ENCODE data around the gene GPRC5D. TPM values are rescaled to one million over a fixed set of nuclear protein-coding genes. Genes with fewer than 3 reads are reported as not detected.

Gene GPRC5D
- total RNA-seq, 1 donor from 2014 or later: not detected

DNA sequence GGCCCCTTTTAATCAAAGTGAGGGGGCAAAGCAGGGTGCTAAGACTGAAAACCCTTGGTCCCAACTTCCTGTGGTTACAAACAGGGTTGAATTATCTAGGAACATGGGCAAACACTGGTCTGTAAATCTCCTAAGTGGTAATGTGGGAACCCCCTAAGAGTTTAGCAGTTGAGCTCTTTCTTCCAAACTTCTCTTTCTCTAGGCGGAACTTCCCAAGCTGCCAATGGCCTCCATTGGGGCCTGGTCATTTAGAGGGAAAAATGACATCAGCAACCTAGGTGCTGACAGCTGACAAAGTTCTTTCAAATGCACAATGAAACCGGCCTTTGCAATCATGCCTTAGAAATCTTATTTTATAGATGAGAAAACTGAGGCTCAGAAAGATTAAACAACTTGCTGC is 30.4 kb upstream of the GPRC5D start:
- intact Hi-C loops (cut with micrococcal nuclease): loop anchor here (2.0 to 5.0 kb wide), 2 partner anchors 146 to 230 kb away; no protein-coding TSS in a partner anchor

DNA sequence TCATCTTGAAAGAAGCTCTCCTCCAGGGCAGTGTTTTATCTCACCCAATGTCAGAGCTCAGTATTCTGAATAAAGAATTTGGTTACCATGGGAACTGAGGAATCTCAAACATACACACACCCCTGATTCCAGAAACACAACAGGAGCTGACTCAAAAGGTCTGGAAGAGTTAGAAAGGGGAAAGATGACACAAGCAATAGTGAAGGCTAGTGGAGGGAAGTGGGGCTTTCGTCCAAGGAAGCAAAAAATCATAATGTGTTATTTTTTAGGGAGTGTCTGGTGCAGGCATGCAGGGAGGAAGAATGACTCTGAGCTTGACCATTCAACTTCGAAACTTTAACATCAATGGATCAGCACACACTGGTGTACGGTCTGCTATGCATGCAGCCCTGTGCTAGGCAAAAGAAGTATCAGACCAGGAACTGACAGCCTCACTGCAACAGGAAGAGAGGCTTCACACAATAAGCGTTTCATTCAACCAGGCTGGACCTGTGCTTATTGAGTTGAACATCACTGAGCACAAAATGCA is 27.8 kb upstream of the GPRC5D start:
- intact Hi-C loops (cut with micrococcal nuclease): loop anchor here (5.0 kb wide), 1 partner anchor 233 kb away; no protein-coding TSS in a partner anchor

DNA sequence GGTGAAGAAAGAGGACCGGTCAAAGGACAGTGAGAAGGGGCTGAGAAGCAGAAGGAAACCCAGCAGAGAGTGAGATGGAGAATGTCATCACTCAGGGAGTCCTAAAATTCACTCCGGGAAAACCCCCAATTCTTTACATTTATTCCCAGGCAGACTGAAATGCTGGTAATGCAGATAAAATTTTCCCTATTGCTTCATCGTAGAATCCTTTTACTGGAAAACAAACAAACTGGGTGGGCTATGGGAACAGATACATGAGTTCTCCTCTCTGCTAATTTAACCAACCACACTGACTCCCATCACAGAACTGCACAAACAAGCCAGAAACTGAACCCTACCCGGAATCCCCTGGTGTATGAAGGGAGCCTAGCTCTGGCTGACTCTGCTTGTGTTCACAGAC is 27.2 kb upstream of the GPRC5D start:
- intact Hi-C loops (cut with micrococcal nuclease): no loop called here

DNA sequence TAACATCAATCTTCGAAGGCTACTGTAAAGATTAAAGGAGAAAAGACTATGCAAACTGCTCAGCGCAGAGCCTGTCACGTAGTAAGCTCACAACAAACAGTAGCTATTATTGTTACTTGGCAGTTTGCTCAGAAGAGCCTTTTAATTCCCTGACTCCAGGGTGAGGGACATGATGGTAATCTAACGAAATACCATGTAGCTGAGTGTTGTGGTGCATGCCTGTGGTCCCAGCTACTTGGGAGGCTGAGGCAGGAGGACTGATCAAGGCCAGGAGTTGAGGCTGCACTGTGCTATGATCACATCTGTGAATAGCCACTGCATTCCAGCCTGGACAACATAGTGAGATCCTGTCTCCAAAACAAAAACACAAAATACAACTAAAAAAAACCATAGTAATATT is 25.3 kb upstream of the GPRC5D start:
- intact Hi-C loops (cut with micrococcal nuclease): no loop called here

DNA sequence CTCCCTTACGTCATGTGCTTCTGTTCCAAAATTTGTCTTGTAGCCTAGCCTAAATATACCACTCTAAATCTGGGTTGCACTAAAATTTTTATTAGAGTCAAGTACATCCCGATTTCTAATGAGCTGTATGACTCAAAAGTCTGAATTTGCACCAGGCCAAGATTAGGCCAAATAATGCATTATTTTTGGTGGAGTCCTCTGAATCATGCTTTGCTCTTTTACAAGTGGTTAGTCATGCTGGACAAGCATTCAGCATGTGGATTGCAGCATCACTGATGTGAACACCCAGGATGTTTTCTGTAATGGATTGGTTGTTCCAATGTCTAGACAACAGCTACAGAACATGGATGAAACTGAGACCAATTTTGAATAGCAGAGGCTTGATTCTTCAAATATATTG is 24.4 kb upstream of the GPRC5D start:
- intact Hi-C loops (cut with micrococcal nuclease): no loop called here

DNA sequence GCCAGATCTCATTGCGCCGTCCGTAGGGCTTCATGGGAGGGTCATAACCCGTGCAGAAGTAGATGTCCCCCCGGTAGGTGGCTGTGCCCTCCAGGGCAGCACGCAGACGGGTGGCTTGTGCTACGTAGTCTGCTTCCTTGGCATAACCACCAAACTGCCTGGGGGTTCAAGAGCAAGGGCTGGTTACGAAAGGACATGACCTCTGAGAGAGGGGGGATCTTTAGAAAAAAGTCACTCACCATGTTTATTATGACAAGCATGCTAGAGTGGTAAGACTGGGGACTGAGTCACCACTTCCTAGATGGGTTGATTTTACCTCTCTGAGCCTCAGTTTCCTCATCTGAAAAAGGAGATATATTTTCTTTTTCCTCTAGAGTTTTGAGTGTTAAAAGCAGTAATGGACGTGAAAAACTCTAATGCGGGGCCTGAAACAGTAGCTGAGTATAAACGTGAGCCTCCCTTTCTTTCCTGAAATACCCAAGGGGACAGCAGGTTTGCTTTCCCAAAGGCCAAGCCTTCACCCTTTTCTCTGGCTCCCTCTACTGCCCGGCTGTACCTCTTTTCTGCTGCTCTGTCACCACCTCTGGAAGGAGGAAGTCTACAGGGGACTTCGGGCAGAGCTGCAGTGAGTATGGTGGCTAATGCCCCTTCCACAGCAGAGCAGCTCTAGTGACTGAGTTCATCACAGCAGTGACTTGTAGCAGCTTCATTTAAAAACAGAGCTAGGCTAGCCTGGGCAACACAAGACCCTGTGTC is 23.5 kb upstream of the GPRC5D start:
- intact Hi-C loops (cut with micrococcal nuclease): no loop called here

DNA sequence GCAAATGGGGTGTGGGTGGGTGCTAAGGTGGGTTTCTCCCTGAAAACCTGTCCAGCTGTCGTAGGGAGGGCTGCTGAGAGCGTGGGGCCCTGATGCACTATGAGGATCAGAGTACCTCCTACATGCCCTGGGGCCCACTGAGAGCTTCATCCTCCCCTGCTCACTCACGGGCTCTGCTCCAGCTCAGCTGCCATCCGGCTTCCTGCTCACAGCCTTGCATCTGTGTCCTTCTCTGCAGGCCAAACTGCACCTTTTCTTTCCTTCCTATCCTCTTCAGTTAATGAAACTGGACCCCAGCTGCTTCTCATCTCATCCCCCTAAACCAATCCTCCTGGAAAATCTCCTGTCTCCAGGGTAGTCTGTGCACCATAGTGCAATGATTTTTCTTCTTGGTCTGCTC is 22.2 kb upstream of the GPRC5D start:
- intact Hi-C loops (cut with micrococcal nuclease): no loop called here

DNA sequence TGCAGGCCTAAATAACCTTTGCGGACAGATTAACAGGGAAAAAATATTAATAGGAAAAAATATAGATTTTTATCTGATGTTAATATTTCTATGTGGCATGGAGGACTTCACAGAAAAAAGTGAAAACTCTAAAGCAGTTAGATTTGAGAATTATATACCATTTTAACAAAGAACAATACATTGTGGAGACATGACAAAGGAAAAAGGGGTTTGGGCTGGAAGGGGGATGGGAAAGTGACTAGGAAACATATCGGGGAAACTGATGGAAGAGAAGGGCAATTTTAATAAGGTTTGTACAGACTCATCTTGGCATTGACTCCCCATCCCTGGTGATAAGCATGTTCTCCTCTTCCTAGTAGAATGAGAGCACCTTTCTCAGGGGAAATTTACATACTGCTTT is 21.0 kb upstream of the GPRC5D start:
- intact Hi-C loops (cut with micrococcal nuclease): no loop called here

DNA sequence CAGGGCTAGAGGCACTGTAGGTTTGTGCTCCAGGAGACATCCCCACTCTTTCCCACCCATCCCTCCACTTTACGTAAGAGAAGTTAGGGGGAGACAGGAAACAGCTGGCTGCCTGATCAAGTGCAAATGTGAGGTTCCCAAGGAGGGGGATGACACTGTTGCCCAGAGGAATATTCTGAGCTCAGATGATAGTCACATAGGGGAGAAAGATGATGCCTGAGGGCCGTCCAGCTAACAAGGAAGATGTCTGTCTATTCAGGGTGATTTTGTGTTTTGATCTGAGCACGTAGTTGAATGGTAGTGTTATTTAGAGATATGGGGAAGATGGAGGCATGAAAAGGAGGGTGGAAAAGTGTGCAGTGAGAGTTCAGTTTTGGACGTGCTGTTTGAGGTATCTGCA is 13.9 kb upstream of the GPRC5D start:
- intact Hi-C loops (cut with micrococcal nuclease): no loop called here

DNA sequence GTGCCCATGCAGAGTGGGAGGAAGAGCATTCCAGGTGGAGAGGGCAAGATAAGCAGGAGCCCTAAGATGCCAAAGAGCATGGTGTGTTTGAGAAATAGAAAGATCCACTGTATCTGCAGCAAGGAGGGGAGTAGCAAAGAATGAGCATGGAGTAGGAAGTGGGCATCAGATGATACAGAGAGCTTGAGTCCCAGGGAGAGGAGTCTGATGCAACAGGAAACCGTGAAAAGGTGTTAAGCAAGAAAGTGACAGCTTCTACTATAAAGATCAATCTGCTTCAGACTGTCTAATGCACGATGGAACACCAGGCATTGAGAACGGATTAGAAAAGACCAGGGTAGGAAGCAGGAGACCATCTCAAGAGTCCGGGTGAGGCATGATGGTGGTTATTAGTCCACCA is 12.3 kb upstream of the GPRC5D start:
- intact Hi-C loops (cut with micrococcal nuclease): no loop called here

DNA sequence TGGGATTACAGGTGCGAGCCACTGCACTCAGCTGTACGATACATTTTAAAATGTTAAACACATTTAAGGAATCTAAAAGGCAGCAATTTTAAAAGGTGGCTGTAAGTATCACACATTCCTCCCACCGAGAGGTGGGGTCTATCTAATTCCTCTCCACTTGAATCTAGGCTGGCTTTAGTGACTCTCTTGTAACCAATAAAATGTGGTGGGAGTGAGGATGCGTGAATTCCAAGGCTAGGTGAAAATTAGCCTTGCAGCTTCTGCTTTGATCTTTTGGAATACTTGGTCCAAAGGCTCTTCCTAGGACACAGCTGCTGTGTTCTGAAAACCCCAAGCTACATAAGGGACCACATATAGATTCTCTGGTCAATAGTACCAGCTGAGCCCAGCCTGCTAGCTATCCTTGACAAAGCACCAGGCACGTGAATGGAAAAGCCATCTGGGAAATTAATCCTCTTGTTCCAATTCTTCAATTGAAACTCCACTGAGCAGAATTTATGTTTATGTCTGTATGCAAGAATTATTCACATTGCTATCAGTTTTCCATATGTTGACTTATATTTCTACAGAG is 8.8 kb upstream of the GPRC5D start:
- intact Hi-C loops (cut with micrococcal nuclease): no loop called here

DNA sequence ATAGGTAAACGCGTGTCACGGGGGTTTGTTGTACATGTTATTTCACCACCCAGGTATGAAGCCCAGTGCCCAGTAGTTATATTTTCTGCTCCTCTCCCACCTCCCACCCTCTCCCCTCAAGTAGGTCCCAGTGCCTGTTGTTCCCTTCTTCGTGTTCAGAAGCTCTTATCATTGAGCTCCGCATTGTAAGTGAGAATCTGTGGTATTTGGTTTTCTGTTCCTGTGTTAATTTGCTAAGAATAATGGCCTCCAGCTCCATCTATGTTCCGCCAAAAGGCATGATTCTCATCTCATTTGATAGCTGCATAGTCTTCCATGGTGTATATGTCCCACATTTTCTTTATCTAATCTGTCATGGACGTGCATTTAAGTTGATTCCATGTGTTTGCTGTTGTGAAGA is 6.9 kb upstream of the GPRC5D start:
- intact Hi-C loops (cut with micrococcal nuclease): no loop called here

DNA sequence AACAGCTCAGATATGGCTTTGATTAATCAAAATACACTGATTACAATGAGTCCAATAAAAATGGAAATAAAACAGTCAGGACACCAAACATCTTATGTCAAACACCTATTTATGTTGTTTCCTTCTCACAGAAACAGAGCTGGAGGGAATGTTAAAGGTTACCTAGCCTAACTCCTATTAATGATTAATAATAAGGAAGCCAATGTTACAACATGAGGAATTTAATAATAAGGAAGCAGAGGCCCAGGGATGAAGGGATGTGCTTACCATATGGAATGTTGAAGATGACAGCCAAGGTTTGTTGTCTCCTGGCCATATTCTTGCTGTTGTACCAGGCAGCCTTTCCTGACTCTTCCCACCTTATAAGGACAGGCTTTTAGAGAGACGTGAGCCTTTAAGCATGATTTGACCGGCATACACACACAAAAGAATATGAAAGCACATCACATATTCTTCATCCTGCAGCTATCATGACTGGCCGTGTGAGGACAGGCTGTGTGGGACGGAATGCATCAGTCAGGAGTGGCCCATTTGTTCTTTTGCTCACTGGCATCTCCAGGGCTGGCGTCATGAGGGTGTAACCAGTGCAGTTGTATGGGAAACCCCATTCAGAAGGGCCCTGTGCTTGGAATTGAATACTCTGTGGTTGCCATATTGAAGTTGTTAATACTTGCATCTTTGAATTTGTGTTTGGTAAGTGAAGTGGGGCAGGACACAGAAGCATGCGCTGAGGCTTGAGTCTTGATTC is 3.1 kb upstream of the GPRC5D start:
- intact Hi-C loops (cut with micrococcal nuclease): no loop called here

DNA sequence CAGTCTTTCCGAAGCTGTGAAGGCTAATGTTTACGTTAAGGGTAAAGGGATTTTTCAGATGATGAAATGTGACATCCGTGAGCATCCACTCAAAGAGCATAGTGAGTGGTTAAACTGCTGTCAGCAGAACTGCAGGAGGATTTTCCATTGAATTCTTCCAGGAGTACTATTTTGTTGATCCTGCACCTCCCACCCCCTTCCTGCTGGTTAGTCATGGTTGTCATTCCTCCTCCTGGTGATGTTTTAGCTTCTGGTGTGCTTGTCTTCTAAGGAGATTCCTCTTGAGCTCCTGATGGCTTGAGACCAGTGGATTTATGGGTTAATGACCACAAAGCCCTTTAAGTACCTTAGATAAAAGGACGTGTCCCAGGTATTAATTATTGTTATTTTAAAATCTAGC is 2.4 kb upstream of the GPRC5D start:
- intact Hi-C loops (cut with micrococcal nuclease): no loop called here

DNA sequence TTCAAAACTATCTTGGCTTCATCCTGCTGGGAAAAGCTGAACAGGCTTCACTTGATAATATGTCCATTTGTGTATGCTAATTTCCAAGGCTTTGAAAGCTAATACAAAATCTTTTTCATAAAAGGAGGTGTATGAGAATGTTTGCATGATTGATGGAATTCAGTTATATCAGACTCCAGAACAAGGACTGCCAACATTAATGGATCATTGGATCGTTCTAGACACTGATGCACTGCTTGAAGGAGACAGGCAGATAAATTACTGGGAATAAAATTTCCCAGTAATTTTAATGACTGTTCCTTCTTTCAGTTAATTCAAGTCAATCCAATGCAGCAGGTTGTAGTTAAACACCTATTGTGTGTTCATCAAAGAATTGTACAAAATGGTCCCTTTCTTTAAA is 466 bp downstream of the GPRC5D start:
- intact Hi-C loops (cut with micrococcal nuclease): no loop called here

DNA sequence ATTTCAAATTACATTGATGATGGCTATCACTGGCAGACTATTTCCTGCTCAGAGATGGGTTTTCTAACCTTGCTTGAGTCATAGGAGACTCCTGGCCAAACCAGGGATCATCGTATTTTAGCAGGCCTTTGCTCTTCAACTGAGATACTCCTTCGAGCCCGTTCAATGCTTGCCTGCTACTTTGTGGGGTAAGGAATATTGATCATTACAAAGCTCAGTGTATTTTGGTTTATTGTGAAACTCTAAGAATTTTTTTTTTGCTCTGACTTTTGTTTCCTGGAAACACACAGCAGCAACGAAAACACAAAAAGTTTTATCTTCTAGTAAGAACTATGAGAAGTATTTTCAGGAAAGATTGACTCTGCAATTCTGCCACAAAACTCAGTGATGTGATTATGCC is 4.1 kb downstream of the GPRC5D start:
- intact Hi-C loops (cut with micrococcal nuclease): no loop called here

DNA sequence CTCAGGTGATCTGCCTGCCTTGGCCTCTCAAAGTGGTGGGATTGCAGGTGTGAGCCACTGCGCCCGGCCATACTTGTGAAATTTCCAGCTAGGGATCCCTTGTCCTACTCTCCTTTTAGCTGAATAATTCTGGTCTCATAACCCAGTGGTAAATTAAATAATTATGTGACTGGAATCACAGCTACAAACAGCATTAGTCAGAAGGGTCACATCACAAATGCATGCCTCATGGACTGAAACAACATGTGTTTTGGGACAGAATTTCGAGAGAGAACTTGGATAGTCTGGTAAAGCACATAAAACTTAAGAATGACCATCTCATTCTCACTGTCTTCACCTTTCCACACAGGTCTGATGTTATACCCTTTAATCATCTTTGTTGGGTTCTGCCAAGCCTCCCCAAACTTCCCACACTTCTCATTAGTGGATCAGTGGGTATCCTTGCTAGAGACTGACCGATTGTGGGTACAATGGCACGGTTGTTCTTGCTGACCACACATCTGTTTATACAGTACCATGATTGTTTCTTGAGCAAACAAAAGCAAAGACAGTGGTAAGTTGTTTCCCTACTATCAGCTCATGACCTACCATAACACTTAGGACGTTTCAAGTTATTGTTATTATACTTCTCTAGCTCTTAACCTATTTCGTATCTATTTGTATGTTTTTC is 5.1 kb downstream of the GPRC5D start:
- intact Hi-C loops (cut with micrococcal nuclease): no loop called here

DNA sequence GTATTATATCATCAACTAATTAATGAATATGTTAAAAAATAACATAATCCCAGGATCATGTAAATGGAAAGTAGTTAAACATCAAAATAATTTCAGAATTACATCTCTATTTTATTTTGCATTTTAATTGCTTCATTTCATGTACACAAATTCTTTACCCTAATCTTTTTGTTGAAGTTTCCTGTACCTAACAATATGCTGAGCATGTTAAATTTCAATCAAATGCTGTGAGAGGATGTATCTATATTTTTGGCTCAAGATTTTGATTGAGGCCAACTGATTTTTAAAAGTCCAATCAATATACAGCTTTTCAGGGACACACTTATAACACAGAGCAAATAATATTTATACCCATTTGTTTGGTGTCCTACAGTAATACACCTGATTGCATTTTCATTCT is 6.4 kb downstream of the GPRC5D start:
- intact Hi-C loops (cut with micrococcal nuclease): no loop called here

DNA sequence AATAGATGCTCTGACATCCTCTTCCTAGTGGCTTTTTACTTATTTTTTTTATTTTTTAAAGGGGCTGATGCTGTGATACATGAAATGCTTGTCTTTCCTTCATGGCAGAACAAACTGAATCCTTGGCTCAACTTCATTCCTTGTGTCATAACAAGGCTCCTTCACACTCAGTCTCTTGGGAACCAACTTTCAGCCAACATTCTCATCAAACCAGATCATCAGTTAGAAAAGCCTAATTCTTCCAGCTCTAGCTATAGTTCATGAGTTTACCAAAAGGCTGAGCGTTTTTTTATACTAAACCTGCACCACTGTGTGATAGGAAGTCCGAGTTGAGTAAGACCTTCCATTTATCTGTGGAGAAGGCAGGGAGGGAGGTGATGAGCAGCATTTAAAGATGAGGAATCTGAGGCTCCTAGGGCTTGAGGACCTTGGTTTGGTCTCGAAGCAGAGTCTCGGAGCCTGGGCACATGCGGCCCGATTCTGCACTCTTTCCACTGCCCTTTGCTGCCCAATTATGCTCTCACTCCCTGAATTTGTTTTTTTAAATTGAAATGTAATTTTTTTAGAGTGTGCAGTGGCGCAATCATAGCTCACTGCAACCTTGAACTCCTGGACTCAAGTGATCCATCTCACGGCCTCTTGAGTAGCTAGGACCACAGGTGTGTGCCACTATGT is 8.2 kb downstream of the GPRC5D start:
- intact Hi-C loops (cut with micrococcal nuclease): loop anchor here (2.0 kb wide), 1 partner anchor 27 kb away; no protein-coding TSS in a partner anchor

DNA sequence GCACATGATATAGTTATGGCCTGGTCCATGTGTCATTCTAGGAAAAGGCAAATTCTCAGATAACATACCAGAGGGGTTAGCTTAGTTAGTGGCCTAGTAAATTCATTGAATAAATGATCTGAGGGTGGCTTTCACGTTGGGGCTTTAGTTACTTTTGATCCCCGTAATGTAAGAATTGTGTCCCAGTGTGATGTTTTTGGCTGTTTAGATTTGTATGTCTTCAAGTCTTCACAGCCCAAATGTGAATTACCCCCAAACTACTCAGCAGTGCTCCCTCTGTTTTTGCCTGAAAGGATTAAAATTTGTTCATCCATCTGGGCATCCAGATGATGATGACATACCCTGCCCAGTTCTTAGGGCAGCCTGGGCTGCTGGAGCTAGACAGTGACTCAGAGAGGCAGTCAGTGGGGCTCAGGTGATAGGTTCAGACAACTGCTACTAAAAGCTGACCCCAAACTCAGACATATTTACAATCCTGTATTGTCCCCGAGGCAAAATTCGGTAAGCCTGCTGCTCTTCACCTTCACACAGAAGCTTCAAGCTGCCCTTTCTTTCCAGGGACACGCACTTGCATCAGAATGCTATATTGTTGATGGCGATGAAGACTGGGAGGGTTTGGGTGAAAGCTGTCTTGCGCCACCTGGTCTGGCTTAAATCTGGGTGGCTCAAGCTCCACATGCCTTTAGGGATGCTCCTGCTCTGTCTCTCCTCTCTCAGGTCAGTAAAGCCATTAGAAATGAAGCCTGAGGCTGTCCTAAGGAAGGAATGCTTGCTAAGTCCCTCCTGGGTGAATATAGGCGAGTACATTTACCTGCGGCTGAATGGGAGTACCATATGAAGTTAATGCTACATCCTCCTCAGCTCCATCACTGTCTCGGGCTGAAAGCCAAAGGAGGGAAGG is 10.3 kb downstream of the GPRC5D start:
- intact Hi-C loops (cut with micrococcal nuclease): loop anchor here (2.0 kb wide), 1 partner anchor 29 kb away; no protein-coding TSS in a partner anchor
